Adipose tissue (tissue), 3 donors: ENCODE data around the gene HMCN2. TPM values are rescaled to one million over a fixed set of nuclear protein-coding genes. Genes with fewer than 3 reads are reported as not detected.

Experiments
- H3K27ac ChIP-seq: one replicate; pipeline ENCODE4 v1.5.1; 2013; ENCODE audit warnings: low read depth, low read length
- WGBS, 3 donors: extraction: QIAGEN DNeasy Blood & Tissue Kit; methylation state at CpG; one replicate each; pipeline ENCODE4 v1.1.7; 2013; 5-methylcytosine and 5-hydroxymethylcytosine counted together
- polyA plus RNA-seq, 3 donors: library from polyadenylated mRNA; stranded (reverse); fragments of 200-250 nt; gene quantifications; one replicate each; pipeline ENCODE4 v1.2.3, GENCODE V29; 2013
- donor health status: healthy with polysubstance abuse.
- donor health status: Bipolar disorder and iron deficiency.
- donor health status: healthy.

HMCN2 gene
- polyA plus RNA-seq, 3 donors: 0.98 to 5.2 (median 2.6) TPM

- WGBS, 3 donors: 74 to 82% (median 82%) methylated on average over 13 of the region's 13 CpGs
- H3K27ac ChIP-seq: no peak overlapping the region
Observed at GRCh38 chr9:130364619-130365322, 99.2 kb downstream of the HMCN2 start.

- WGBS, 3 donors: 71 to 79% (median 77%) methylated on average over 9 to 10 of the region's 10 CpGs
Observed at GRCh38 chr9:130365323-130365721, 99.8 kb downstream of the HMCN2 start.

GRCh38 chr9:130366072-130366471 is 100.5 kb downstream of the HMCN2 start:
- WGBS, 3 donors: 74 to 90% (median 85%) methylated on average over 3 of the region's 3 CpGs

More at GRCh38 chr9:130365323-130365721, 99.8 kb downstream of the HMCN2 start:
- H3K27ac ChIP-seq: no peak overlapping the region

GRCh38 chr9:130366888-130367550 is 101.5 kb downstream of the HMCN2 start:
- no peak overlapping the region for H3K27ac ChIP-seq
- 84 to 89% (median 86%) methylated on average over 8 of the region's 8 CpGs for WGBS, 3 donors

More at GRCh38 chr9:130366072-130366471, 100.5 kb downstream of the HMCN2 start:
- no peak overlapping the region for H3K27ac ChIP-seq

GRCh38 chr9:130368631-130369103 is 103.1 kb downstream of the HMCN2 start:
- WGBS, 3 donors: 42 to 55% (median 43%) methylated on average over 8 of the region's 8 CpGs
- no peak overlapping the region for H3K27ac ChIP-seq

- WGBS, 3 donors: 74 to 83% (median 76%) methylated on average over 6 to 7 of the region's 7 CpGs
Observed at GRCh38 chr9:130370226-130370625, 104.7 kb downstream of the HMCN2 start.

GRCh38 chr9:130371196-130371966 is 105.8 kb downstream of the HMCN2 start:
- H3K27ac ChIP-seq: no peak overlapping the region
- WGBS, 3 donors: 76 to 91% (median 89%) methylated on average over 3 of the region's 3 CpGs

More at GRCh38 chr9:130370226-130370625, 104.7 kb downstream of the HMCN2 start:
- no peak overlapping the region for H3K27ac ChIP-seq

- no peak overlapping the region for H3K27ac ChIP-seq
- WGBS, 3 donors: 72 to 84% (median 81%) methylated on average over 7 of the region's 7 CpGs
Observed at GRCh38 chr9:130372057-130372456, 106.5 kb downstream of the HMCN2 start.

- WGBS, 3 donors: 76 to 97% (median 86%) methylated on average over 2 of the region's 2 CpGs
- no peak overlapping the region for H3K27ac ChIP-seq
Observed at GRCh38 chr9:130373679-130374325, 108.2 kb downstream of the HMCN2 start.

- no peak overlapping the region for H3K27ac ChIP-seq
- WGBS, 3 donors: 88 to 93% (median 89%) methylated on average over 17 of the region's 17 CpGs
Observed at GRCh38 chr9:130377612-130378011, 112.1 kb downstream of the HMCN2 start.

GRCh38 chr9:130378875-130379648 is 113.5 kb downstream of the HMCN2 start:
- WGBS, 3 donors: 84 to 91% (median 88%) methylated on average over 20 of the region's 20 CpGs
- H3K27ac ChIP-seq: no peak overlapping the region

GRCh38 chr9:130379649-130379970 is 114.0 kb downstream of the HMCN2 start:
- 40 to 72% (median 69%) methylated on average over 5 of the region's 5 CpGs for WGBS, 3 donors
- H3K27ac ChIP-seq: no peak overlapping the region

- WGBS, 3 donors: 76 to 85% (median 82%) methylated on average over 6 of the region's 6 CpGs
- no peak overlapping the region for H3K27ac ChIP-seq
Observed at GRCh38 chr9:130380920-130381469, 115.4 kb downstream of the HMCN2 start.

GRCh38 chr9:130381660-130382059 is 116.1 kb downstream of the HMCN2 start:
- 86 to 95% (median 89%) methylated on average over 8 of the region's 8 CpGs for WGBS, 3 donors

GRCh38 chr9:130382096-130382495 is 116.5 kb downstream of the HMCN2 start:
- no peak overlapping the region for H3K27ac ChIP-seq
- WGBS, 3 donors: 76 to 85% (median 81%) methylated on average over 18 of the region's 18 CpGs

More at GRCh38 chr9:130381660-130382059, 116.1 kb downstream of the HMCN2 start:
- no peak overlapping the region for H3K27ac ChIP-seq

GRCh38 chr9:130382636-130383349 is 117.2 kb downstream of the HMCN2 start:
- no peak overlapping the region for H3K27ac ChIP-seq
- WGBS, 3 donors: 79 to 88% (median 87%) methylated on average over 20 of the region's 20 CpGs

GRCh38 chr9:130383350-130383715 is 117.8 kb downstream of the HMCN2 start:
- WGBS, 3 donors: 92 to 94% (median 94%) methylated on average over 8 of the region's 8 CpGs
- no peak overlapping the region for H3K27ac ChIP-seq
